Measurements from ENCODE around the gene RRAGD. TPM values are rescaled to one million over a fixed set of nuclear protein-coding genes. Genes with fewer than 3 reads are reported as not detected.

The RRAGD gene
- total RNA-seq, 1 experiment from 2014 or later, result 27.8 TPM

GRCh38 chr6:89410788-89411144 is 1.3 kb downstream of the RRAGD start:
- TF ChIP-seq SIN3A (IDR thresholded peaks at IDR 0.05; ENCODE audit: borderline replicate concordance, insufficient read depth, low read depth, low read length), result no peak
- TF ChIP-seq, protein P1, sequence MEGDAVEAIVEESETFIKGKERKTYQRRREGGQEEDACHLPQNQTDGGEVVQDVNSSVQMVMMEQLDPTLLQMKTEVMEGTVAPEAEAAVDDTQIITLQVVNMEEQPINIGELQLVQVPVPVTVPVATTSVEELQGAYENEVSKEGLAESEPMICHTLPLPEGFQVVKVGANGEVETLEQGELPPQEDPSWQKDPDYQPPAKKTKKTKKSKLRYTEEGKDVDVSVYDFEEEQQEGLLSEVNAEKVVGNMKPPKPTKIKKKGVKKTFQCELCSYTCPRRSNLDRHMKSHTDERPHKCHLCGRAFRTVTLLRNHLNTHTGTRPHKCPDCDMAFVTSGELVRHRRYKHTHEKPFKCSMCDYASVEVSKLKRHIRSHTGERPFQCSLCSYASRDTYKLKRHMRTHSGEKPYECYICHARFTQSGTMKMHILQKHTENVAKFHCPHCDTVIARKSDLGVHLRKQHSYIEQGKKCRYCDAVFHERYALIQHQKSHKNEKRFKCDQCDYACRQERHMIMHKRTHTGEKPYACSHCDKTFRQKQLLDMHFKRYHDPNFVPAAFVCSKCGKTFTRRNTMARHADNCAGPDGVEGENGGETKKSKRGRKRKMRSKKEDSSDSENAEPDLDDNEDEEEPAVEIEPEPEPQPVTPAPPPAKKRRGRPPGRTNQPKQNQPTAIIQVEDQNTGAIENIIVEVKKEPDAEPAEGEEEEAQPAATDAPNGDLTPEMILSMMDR (IDR thresholded peaks at IDR 0.05), result no peak
- TF ChIP-seq REST (IDR thresholded peaks at IDR 0.05; ENCODE audit: insufficient read depth in 1 of 2, low read depth in 2 of 2, low read length in 1 of 2), result no peak
- TF ChIP-seq TCF7L2 (IDR thresholded peaks at IDR 0.05; ENCODE audit: low read depth, low read length), result no peak
- no peak for TF ChIP-seq POLR2AphosphoS5 (IDR thresholded peaks at IDR 0.05; ENCODE audit: low read depth, low read length)
- POLR2A ChIA-PET, result interaction anchor here (0.6 kb wide), 1 partner anchor 117 kb away, joined by 3 read pairs; no protein-coding TSS in a partner anchor
- Histone ChIP-seq H3K36me3 (ENCODE audit: control insufficient read depth, insufficient read depth, low read length) (no peaks in the 10 kb centered on the region), H3K9me3 (ENCODE audit: control insufficient read depth, insufficient read depth, low read depth, low read length) (no peaks in the 10 kb centered on the region), H3K4me1 (ENCODE audit: control insufficient read depth, insufficient read depth, low read length) (peaks cover 7% of the 10 kb centered on the region), H3K27me3 (ENCODE audit: control insufficient read depth, insufficient read depth, low read length) (no peaks in the 10 kb centered on the region; the same call in 1 of the 2 replicates), H3K4me3 (ENCODE audit: low read depth in 2 of 2, low read length in 2 of 2) (peak overlapping the region; percentile 50 to 56), H3K27ac (ENCODE audit: low read length) (peak overlapping the region; percentile 17; the same call in 1 of the 2 replicates)
- ATAC-seq, result no peak
- intact Hi-C loops (cut with micrococcal nuclease; ENCODE audit: unreplicated experiment), result no loop called here
- no peak for DNase-seq (ENCODE audit: low read depth, low spot score)
- in situ Hi-C loops (cut with HindIII; ENCODE audit: low pct_unique_long_range_greater_than_20kb, low sequenced_read_pairs), result no loop called here
- CTCF ChIA-PET, result no interaction called here
- no TSS peak for BruUV-seq (replicated peaks)

- DNase-seq (ENCODE audit: low read depth, low spot score), result no peak
- ChIA-PET POLR2A (interaction anchor here (0.6 kb wide), 1 partner anchor 117 kb away, joined by 3 read pairs; no protein-coding TSS in a partner anchor), CTCF (no interaction called here)
- TF ChIP-seq REST (IDR thresholded peaks at IDR 0.05; ENCODE audit: insufficient read depth in 1 of 2, low read depth in 2 of 2, low read length in 1 of 2) (no peak), SIN3A (IDR thresholded peaks at IDR 0.05; ENCODE audit: borderline replicate concordance, insufficient read depth, low read depth, low read length) (no peak), TCF7L2 (IDR thresholded peaks at IDR 0.05; ENCODE audit: low read depth, low read length) (no peak), POLR2AphosphoS5 (IDR thresholded peaks at IDR 0.05; ENCODE audit: low read depth, low read length) (no peak)
- TF ChIP-seq, protein P1 (IDR thresholded peaks at IDR 0.05), result no peak
- intact Hi-C loops (cut with micrococcal nuclease; ENCODE audit: unreplicated experiment) (no loop called here), in situ Hi-C loops (cut with HindIII; ENCODE audit: low pct_unique_long_range_greater_than_20kb, low sequenced_read_pairs) (no loop called here)
- H3K36me3 ChIP-seq (ENCODE audit: control insufficient read depth, insufficient read depth, low read length), result no peaks in the 10 kb centered on the region
- BruUV-seq (replicated peaks), result no TSS peak
- H3K9me3 ChIP-seq (ENCODE audit: control insufficient read depth, insufficient read depth, low read depth, low read length), result no peaks in the 10 kb centered on the region
- H3K27ac ChIP-seq (ENCODE audit: low read length), result peak overlapping the region; percentile 17; the same call in 1 of the 2 replicates
- ATAC-seq, result no peak
- H3K27me3 ChIP-seq (ENCODE audit: control insufficient read depth, insufficient read depth, low read length), result no peaks in the 10 kb centered on the region; the same call in 1 of the 2 replicates
- peak overlapping the region; percentile 50 to 56; a peak in 3 of 4 replicates for H3K4me3 ChIP-seq (ENCODE audit: low read depth in 2 of 2, low read length in 2 of 2)
- H3K4me1 ChIP-seq (ENCODE audit: control insufficient read depth, insufficient read depth, low read length), result peaks cover 7% of the 10 kb centered on the region
These were observed 1.8 kb downstream of the RRAGD start for GRCh38 chr6:89410231-89410761.

Measured in Panc1 (cell line).